Prostate gland (tissue), 2 donors: ENCODE measurements around the gene FCER2.

Experiments
- CTCF ChIP-seq, 4 experiments: fragments of 200-600 bp in 2 of 4; fragments of 450-650 bp in 2 of 4; sonication (generic) in 2 of 4; IDR thresholded peaks; 1 replicate in 3 of 4; 2 replicates in 1 of 4; pipeline ENCODE4 v1.5.1; 2016 to 2019; ENCODE audit warnings: antibody characterized with exemption in 4 of 4, mild to moderate bottlenecking in 2 of 4, moderate library complexity in 2 of 4
- POLR2A ChIP-seq: fragments of 450-650 bp; IDR thresholded peaks from one replicate; pipeline ENCODE4 v1.6.1; 2016; ENCODE audit warnings: antibody characterized with exemption, mild to moderate bottlenecking

GRCh38 chr19:7743425-7743841 is 41.5 kb upstream of the FCER2 start:
- no peak for TF ChIP-seq CTCF (IDR thresholded peaks at IDR 0.05)
- TF ChIP-seq POLR2A = no peak
